Mucosa of stomach (tissue), 1 donor: ENCODE results near the gene LGALS3BP.
A peak's percentile ranks its signal among the peaks of the same experiment; 100 is the strongest.

Source experiments
- H3K27me3 ChIP-seq: one replicate; pipeline ENCODE4 v1.7.0; 2013; ENCODE audit warnings: mild to moderate bottlenecking, low read length; ENCODE audit not compliant: control insufficient read depth, insufficient read depth
- H3K36me3 ChIP-seq: one replicate; pipeline ENCODE4 v1.7.0; 2013; ENCODE audit warnings: low read length; ENCODE audit not compliant: control insufficient read depth, insufficient read depth
- H3K4me1 ChIP-seq: one replicate; pipeline ENCODE4 v1.7.0; 2013; ENCODE audit warnings: mild to moderate bottlenecking, low read length; ENCODE audit not compliant: control insufficient read depth, insufficient read depth
- H3K4me3 ChIP-seq: one replicate; pipeline ENCODE4 v1.7.0; 2013; ENCODE audit warnings: low read length
- H3K9ac ChIP-seq: one replicate; pipeline ENCODE4 v1.7.0; 2013; ENCODE audit warnings: mild to moderate bottlenecking, low read length, moderate library complexity
- H3K9me3 ChIP-seq: one replicate; pipeline ENCODE4 v1.7.0; 2013; ENCODE audit warnings: mild to moderate bottlenecking, low read length, moderate library complexity; ENCODE audit not compliant: control insufficient read depth
- donor health status: Pancreatic carcinoma.

LGALS3BP gene

DNA sequence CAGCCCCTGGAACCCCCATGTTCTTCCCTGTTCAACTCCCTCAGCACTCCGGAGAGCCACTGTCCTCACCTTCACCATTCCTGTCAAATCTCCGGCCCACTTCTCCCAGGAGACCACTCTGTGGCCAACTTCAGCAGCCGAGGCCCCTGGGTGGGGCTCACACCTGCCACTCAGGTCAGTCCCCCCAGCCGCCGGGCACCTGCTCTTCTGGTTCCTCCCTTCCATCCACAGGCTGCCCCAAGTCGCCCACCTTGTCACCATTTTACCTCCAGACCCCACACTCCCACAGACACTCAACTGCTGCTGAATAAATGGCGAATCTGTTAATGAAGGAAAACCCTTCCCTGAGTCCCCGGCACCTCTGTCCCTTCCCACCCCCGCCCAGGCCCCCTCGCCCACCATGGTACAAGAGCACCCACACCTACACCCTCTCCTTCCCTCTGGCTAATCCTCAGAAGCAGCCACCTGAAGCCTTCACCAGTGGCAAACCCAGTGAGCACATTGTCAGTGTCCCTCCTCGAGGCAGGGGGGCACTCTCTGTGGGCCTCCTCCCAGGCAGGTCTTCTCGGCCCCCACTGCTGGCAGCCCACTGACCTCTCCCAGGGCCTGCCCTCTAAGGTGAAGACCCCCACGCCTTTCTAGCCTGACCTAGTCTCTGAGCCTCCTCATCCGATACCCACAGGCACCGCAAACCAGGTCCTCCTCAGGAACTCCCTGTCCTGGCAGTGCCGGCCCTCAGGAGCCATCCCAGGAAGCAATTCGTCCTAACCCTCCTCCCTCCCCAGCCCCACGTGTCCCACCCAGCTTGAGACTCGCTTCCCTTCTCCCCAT, 21.7 kb upstream of the LGALS3BP start:
- Histone ChIP-seq H3K4me1 (peaks cover 81% of the 10 kb centered on the region), H3K9ac (no peak overlapping the region), H3K4me3 (no peak overlapping the region), H3K27me3 (no peaks in the 10 kb centered on the region), H3K9me3 (no peaks in the 10 kb centered on the region), H3K36me3 (peaks cover 7% of the 10 kb centered on the region)

DNA sequence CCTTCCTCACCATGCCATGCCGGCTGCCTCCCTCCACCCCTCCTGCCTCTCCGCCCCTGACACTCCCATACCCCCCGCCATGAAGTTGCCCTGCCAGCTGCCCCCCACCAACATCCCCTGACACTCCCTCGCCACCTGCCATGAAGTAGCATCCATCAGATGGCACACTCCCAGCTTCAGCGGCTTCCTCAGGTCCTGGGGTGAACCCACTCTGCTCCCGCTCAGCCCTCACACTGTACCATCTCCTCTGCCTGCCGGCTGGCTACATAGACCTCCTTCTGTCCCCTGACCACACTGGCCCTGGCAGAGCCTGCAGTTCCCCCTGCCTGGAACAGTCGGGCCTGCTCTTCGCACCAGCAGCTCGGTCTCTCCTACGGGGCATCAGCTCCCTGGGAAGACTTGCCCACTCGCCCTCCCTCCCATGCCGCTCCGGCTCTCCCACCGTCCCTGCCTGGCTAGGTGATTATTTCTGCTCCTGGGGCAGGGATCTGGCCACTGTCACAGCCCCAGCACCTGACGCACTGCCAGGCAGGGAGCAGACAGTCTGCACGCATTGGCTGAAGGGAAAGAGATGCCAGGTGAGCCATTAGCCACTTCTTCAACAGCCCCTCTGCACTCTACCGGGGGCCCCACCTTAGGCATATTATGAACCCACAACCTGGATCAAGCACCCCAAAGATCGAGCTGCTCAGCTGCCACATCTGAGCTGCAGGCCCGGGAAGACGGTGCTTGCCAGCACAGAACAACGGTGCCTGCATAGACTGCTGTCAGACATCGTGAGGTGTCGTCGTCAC, 20.9 kb upstream of the LGALS3BP start:
- Histone ChIP-seq H3K4me3 (no peak overlapping the region), H3K36me3 (peaks cover 10% of the 10 kb centered on the region), H3K27me3 (no peaks in the 10 kb centered on the region), H3K4me1 (peaks cover 81% of the 10 kb centered on the region), H3K9ac (no peak overlapping the region), H3K9me3 (no peaks in the 10 kb centered on the region)

DNA sequence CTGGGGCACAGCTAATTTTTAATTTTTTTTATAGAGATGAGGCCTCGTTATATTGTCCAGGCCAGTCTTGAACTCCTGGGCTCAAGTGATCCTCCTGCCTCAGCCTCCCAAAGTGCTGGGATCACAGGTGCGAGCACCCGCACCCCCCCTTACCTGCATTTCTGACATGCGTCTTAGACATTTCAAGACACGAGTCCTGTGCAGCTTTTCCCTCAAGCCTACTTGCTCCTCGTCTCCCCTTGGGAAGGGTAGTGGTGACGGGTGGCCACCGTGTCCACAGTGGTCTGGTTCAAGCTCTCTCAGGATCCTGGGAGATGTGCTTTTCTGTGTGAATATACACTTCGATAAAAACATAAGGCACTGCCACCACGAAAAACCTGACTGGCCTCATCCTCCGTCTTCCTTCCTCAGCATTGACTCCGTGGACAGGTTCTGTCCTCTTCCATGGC, 20.2 kb upstream of the LGALS3BP start:
- H3K36me3 ChIP-seq: peaks cover 10% of the 10 kb centered on the region
- H3K4me1 ChIP-seq: peaks cover 82% of the 10 kb centered on the region
- H3K27me3 ChIP-seq: no peaks in the 10 kb centered on the region
- no peak overlapping the region for H3K9ac ChIP-seq
- no peak overlapping the region for H3K4me3 ChIP-seq
- H3K9me3 ChIP-seq: no peaks in the 10 kb centered on the region

DNA sequence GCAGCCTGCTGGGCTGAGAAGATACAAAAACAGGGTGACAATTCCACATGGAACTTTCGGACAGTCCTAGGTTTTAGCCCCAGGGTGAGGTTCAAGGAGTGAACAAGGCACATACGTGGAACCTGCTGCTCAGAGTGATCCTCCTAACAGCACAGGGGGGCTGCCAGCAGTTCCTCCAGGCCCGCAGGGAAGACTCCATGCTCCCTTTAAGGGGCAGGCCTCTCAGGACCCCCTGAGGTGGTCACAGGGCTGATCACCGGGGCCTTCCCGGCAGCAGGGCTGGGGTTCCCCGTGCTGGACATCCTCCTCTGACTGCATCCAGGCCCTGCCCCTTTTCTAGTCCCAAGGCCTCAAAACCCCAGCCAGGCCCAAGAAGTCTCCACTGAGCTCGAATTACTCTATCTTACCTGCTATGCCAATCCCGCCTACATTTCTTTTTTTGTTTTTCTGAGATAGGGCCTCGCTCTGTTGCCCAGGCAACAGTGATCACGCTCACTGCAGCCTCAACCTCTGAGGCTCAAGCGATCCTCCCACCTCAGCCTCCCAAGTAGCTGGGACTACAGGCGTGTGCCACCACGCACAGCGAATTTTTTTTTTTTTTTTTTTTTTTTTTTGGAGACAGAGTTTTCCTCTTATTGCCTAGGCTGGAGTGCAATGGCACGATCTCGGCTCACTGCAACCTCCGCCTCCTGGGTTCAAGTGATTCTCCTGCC, 19.5 kb upstream of the LGALS3BP start:
- Histone ChIP-seq H3K9ac (peak overlapping the region; percentile 33), H3K36me3 (peaks cover 10% of the 10 kb centered on the region), H3K4me3 (no peak overlapping the region), H3K4me1 (peaks cover 89% of the 10 kb centered on the region), H3K27me3 (no peaks in the 10 kb centered on the region), H3K9me3 (no peaks in the 10 kb centered on the region)

DNA sequence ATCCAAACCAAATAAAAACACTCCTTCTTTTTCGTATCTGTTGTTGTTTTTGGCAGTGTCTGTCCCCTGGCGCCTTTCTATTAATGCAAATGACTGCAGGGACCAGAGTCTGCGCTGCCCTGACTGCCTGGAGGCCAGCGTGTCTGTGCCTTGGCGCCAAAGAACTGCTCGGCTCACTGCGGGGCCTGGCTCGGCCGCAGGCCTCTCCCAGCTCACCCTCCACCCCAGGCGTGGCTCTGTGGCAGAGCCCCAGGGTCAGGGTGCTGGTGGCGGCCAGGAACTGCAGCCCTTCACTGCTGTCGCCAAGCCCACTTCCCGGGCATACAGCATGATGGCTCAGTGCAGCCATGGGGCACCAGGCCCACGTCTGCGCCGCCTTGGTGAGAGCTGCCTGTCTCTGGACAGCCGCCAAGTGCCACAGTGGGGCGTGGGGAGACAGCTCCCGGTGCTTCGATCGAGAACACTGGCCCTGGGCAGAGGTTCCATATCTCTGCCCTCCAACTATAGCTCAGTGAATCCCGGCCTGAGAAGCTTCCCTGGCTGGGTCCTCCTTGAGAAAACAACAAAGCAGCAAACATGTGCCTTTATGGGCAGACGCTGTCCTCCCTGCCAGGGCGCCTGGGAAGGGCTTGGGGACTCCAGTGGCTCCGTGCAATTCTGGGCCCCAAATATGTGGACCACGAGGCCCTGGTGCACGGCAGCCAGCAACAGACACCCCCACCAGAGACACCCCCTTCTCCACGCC, 18.8 kb upstream of the LGALS3BP start:
- H3K4me3 ChIP-seq: no peak overlapping the region
- H3K9ac ChIP-seq: peak overlapping the region; percentile 33
- H3K27me3 ChIP-seq: no peaks in the 10 kb centered on the region
- H3K36me3 ChIP-seq: peaks cover 13% of the 10 kb centered on the region
- H3K9me3 ChIP-seq: no peaks in the 10 kb centered on the region
- H3K4me1 ChIP-seq: peaks cover 89% of the 10 kb centered on the region

DNA sequence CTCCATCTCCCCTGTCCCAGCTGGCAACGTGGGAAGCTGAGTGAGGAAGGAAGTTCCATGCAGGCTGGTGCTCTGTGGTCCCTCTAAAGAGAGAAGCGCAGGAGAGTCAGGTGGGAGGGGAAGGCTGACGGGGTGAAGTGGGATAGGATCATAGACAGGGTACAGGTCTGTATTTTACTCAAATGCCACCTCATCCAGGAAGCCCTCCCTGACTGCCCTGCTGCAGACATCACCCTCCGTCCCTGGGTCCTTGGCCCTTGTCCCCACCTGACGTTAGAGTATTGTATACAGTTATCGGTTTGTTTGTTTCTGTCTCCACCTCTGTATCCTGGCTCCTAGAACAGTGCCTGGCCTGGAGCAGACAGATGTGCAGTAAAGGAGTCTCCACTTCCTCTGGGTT, 18.2 kb upstream of the LGALS3BP start:
- H3K4me1 ChIP-seq: peaks cover 89% of the 10 kb centered on the region
- H3K36me3 ChIP-seq: peaks cover 19% of the 10 kb centered on the region
- no peaks in the 10 kb centered on the region for H3K9me3 ChIP-seq
- H3K27me3 ChIP-seq: no peaks in the 10 kb centered on the region
- no peak overlapping the region for H3K4me3 ChIP-seq
- no peak overlapping the region for H3K9ac ChIP-seq

DNA sequence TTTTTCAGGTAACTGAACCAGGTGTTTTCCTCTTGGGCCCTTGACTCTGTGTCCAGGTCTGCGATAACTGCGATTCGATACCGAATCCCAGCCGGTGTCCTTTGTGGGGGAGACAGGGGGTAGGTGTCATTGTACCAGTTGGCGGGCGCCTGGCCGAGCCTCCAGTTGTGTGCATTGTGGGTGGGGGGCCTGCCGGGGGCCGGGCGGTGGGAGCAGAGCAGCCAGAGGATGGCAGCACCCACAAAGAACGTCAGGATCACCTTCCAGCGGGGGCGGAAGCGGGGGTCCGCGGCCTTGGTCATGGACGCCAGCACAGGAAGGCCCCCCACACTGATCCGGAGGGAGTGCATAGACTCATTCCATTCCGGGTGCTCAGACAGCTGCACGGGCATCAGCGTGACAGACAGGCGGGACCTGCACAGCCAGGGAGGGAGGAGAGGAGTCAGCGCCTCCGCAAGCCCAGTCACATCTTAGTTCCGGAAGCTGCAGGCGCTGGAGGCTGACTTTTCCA, 17.6 kb upstream of the LGALS3BP start:
- no peaks in the 10 kb centered on the region for H3K27me3 ChIP-seq
- no peak overlapping the region for H3K4me3 ChIP-seq
- peaks cover 20% of the 10 kb centered on the region for H3K36me3 ChIP-seq
- no peaks in the 10 kb centered on the region for H3K9me3 ChIP-seq
- H3K9ac ChIP-seq: no peak overlapping the region
- peaks cover 89% of the 10 kb centered on the region for H3K4me1 ChIP-seq

DNA sequence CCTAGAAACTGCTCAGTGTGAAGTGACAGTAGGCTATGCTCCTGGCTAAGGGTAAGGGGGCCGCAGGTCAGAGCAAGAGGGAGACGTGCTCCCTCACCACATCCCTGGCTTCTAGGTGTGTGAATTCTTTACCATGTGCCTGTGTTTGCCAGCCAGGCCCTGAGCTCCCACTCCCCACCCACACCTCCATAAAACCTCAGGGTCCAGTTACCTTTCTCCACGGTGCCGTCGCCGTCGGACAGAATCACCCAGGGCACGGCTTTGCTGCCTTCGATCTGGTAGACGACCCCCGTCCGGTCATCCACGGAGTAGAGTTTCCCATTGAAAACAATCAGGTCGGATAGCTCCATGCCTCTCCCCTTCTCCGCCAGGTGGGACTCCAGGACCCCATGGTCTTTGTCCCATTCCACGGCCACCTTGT, 17.1 kb upstream of the LGALS3BP start:
- Histone ChIP-seq H3K27me3 (no peaks in the 10 kb centered on the region), H3K9me3 (no peaks in the 10 kb centered on the region), H3K4me1 (peaks cover 85% of the 10 kb centered on the region), H3K36me3 (peaks cover 20% of the 10 kb centered on the region), H3K9ac (peak overlapping the region; percentile 36), H3K4me3 (no peak overlapping the region)

DNA sequence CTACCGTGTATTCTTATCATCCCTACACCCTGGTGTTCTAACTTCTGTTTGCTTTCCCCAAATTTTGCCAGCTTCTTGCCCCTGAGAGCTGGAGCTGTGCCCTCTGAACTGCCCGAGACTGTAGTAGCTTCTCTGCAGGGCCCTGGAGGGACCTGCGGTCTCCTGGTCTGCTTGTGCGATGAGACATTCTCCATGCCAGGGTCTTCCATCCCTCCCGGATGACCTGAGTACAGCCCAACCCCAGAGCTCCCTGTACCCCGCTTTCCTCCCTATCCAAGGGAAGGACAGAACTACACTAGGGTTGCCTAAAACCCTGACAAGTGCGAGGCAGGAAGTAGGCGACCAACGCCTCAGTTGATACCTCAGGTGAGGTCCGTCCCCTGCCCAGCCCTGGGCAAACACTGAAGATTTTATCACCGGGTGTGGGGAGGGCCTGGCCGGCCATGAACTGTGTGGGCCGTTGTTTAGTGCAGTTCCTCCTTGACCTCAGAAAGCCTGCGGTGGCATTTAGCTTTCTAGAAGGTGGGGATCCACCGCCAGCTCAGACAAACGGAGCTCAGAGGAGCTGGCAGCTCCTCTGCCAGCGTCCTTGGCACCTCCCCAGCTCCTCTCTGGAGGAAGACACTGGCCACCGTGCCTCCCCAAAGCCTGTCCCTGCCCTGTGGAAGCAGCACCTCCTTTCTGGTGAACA, 16.2 kb upstream of the LGALS3BP start:
- H3K9me3 ChIP-seq: no peaks in the 10 kb centered on the region
- no peak overlapping the region for H3K4me3 ChIP-seq
- H3K36me3 ChIP-seq: peaks cover 28% of the 10 kb centered on the region
- peak overlapping the region; percentile 54 for H3K9ac ChIP-seq
- no peaks in the 10 kb centered on the region for H3K27me3 ChIP-seq
- H3K4me1 ChIP-seq: peaks cover 76% of the 10 kb centered on the region

DNA sequence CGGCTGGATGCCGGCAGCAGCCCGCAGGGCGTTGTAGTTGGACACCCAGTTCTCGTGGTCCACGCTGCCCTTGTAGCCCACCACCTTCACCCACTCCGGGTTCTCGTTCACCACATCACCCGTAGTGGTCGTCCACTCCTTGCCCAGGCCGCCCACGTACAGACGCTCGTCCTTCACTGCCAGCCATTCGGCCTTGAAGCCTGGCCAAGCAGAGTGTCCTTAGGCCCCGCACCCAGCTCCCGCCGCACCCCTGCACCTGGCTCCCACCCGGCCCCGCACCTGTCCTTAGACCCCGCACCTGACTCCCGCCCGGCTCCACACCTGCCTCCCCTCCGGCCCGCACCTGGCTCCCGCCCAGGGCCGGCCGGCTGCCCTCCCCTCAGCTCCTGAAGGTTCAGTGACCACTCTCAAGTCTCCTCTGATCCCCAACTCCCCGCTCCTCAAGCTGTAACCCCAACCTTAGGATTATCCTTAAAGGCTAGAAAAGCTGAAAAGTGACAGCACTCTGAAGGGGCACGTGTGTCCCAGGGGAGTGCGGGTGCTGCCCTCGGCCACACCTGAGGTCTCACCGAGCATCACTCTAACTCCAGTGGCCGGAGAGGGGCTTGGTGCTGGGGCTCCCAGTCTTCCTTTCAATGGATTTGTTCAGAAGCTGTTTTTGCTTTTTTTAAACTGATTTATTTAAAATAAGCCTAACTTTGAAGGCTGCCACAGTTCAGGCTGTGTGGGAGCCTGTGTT, 15.5 kb upstream of the LGALS3BP start:
- no peaks in the 10 kb centered on the region for H3K27me3 ChIP-seq
- peak overlapping the region; percentile 54 for H3K9ac ChIP-seq
- peaks cover 71% of the 10 kb centered on the region for H3K4me1 ChIP-seq
- H3K4me3 ChIP-seq: no peak overlapping the region
- H3K36me3 ChIP-seq: peaks cover 28% of the 10 kb centered on the region
- no peaks in the 10 kb centered on the region for H3K9me3 ChIP-seq
